Umbilical cord (tissue), 2 donors: Measurements from ENCODE around the gene C2CD4B. TPM values are rescaled to one million over a fixed set of nuclear protein-coding genes. Genes with fewer than 3 reads are reported as not detected.

Experiments
- DNase-seq: peaks from one replicate; pipeline ENCODE4 v3.0.0-alpha.2; 2015; ENCODE audit warnings: low spot score
- total RNA-seq: library from RNA; depleted of rRNA; stranded (reverse); fragments of >200 nt; gene quantifications from one replicate; pipeline ENCODE4 v1.2.3, GENCODE V29; 2014; ENCODE audit warnings: low replicate concordance; ENCODE audit not compliant: insufficient read depth

Gene C2CD4B
- total RNA-seq, 1 donor from 2014 or later, result not detected

- peak; percentile 68 for DNase-seq
These were observed 45.7 kb downstream of the C2CD4B start for GRCh38 chr15:62119227-62119864.

GRCh38 chr15:62118520-62119226 lies 46.4 kb downstream of the C2CD4B start:
- peak; percentile 19 for DNase-seq

GRCh38 chr15:62115847-62116246 lies 49.2 kb downstream of the C2CD4B start:
- no peak for DNase-seq

Other genes starting within 250 kb of the C2CD4B start
- 60.2 TPM for gene VPS13C, start 104.8 kb downstream of the C2CD4B start, total RNA-seq
- 0.72 TPM for gene C2CD4A, start 98.3 kb downstream of the C2CD4B start, total RNA-seq
- 33.0 TPM for gene TLN2, start 225.3 kb upstream of the C2CD4B start, total RNA-seq